Activated effector memory CD4-positive, alpha-beta T cell treated with anti-CD3 and anti-CD28 coated beads, Interleukin-2, amount 50 U/mL, for 16 hours (primary cell): ENCODE results near the gene ANKRD27.
"Not testable (repeated sequence)": the region's sequence is repeated elsewhere in the genome, so short reads cannot be mapped to it uniquely, and the experiment has no call there.

Experiments used
- DNase-seq: peaks from one replicate; pipeline ENCODE4 v3.0.0-alpha.2; 2020

The ANKRD27 gene

GRCh38 chr19:32674931-32675719, at the start of gene ANKRD27:
ANKRD27 (minus strand) TSS chr19:32675180; CDS start chr19:32659015, 16,165 bp downstream.
- peak; percentile 99 for DNase-seq

DNA sequence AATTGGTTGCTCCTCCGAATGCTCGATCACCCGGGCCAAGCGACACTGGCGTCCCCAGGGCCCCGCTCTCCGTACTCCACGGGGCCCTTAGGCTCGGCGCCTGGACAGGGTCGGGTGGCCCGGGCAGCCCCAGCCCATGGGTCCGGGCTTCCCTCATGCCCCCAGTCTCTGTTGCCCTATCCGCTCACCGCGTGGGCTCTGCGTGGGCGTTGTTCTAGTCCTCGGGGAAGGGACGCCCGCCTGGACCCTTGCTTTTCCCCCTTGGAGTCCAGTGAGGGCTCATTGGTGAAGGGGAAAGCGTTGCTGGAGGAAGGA, 45.9 kb upstream of the ANKRD27 start:
- no peak for DNase-seq

- no peak for DNase-seq
These were observed 45.4 kb upstream of the ANKRD27 start for GRCh38 chr19:32720216-32720935.

GRCh38 chr19:32719611-32720059, 44.7 kb upstream of the ANKRD27 start, which contains the start of gene TDRD12:
TDRD12 (plus strand) TSS chr19:32719767; CDS start chr19:32720073, 306 bp downstream.
- no peak for DNase-seq

GRCh38 chr19:32718286-32718685, 43.3 kb upstream of the ANKRD27 start:
- no peak for DNase-seq

DNA sequence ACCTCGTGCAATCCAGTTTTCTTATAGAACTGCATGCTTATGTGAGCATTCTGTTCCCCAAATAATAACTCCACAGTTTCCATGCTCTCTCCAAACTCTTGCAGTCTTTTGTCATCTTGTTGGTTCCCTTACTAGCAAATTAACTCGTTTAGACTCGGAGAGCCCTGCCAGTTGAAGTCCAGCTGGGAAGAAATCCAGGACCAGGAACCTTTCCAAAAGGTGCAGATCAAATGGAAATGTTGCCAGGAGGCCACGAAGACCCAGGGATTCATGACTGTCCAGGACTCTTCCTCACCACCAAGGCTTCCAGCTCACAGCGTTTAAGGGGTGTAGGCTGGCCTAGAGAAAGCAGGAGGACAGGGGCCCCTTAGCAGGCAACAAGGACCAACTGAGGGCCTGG, 42.5 kb upstream of the ANKRD27 start:
- DNase-seq = no peak

DNA sequence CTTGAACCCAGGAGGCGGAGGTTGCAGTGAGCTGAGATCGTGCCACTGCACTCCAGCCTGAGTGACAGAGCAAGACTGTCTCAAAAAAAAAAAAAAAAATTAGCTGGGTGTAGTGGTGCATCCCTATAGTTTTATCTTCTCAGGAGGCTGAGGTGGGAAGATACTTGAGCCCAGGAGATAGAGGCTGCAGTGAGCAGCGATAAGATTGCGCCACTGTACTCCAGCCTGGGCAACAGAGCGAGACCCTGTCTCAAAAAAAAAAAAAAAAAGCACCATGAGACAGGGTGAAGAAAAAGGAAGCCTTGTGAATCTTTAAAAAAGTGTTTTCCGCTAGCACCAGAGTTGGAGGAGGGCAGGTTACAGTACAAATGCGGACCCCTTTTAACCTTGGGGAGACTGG, 41.2 kb upstream of the ANKRD27 start:
- not testable (repeated sequence) for DNase-seq

GRCh38 chr19:32711747-32712146, 36.8 kb upstream of the ANKRD27 start:
- no peak for DNase-seq

DNA sequence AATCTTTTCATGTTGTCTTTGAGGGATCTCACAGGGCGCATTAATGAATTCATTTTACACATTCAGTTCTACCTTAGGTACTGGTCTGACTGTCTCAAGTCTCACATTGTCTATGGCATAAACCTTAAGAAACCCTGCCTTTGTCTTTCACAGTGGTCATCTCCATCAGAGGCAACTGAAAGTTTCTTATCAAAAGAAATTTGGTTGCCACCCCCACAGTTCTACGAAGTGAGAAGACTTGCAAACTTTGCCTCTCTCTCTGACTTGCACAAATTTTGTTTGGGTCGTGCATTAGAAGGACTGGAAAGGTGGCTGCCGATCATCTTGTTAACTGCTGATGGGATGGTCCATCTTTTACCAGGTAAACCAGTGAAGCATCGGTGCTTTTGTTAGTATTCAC, 34.1 kb upstream of the ANKRD27 start:
- no peak for DNase-seq

- DNase-seq = peak; percentile 68
These were observed 33.5 kb upstream of the ANKRD27 start for GRCh38 chr19:32708457-32708856.

DNA sequence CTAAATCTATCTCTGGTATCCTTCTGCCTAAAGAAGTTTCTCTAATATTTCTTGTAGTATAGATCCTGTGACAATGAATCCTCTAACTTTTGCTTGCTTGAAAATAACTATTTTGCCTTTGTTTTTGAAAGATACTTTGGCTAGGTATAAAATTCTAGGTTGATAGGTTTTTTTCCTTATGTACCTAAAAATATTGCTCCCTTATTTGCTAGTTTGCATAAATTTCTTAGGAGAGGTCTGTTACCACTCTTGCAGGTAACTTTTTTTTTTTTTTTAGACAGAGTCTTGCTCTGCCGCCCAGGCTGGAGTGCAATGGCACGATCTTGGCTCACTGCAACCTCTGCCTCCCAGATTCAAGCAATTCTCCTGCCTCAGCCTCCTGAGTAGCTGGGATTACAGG, 29.0 kb upstream of the ANKRD27 start:
- not testable (repeated sequence) for DNase-seq

DNA sequence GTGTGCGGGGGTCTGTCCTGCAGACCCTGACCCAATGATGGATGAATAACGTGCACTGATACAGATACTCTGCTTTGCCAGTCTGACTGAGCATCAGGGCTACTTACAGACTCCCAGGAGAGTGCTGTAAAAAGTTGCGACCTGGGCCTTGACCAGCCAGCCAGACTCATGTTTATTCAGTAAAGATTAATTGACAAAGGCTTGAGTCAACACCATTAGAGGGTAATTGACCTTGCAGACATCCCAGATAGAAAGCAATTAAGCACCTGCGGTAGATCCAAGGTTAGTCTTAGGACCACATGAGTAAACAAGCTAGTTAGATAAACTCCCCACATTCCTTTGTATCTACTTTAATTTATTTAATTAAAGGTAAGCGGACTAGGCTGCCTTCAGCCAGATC, 27.0 kb upstream of the ANKRD27 start:
- DNase-seq = no peak

DNA sequence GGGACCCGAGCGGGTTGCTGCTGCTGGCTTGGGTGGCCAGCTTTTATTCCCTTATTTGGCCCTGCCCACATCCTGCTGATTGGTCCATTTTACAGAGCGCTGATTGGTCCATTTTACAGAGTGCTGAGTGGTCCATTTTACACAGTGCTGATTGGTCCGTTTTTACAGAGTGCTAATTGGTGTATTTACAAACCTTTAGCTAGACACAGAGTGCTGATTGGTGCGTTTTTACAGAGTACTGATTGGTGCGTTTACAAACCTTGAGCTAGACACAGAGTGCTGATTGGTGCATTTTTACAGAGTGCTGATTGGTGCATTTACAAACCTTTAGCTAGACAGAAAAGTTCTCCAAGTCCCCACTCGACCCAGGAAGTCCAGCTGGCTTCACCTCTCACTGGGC, 25.1 kb upstream of the ANKRD27 start:
- not testable (repeated sequence) for DNase-seq

- DNase-seq = not testable (repeated sequence)
These were observed 21.8 kb upstream of the ANKRD27 start for GRCh38 chr19:32696771-32697170.

DNA sequence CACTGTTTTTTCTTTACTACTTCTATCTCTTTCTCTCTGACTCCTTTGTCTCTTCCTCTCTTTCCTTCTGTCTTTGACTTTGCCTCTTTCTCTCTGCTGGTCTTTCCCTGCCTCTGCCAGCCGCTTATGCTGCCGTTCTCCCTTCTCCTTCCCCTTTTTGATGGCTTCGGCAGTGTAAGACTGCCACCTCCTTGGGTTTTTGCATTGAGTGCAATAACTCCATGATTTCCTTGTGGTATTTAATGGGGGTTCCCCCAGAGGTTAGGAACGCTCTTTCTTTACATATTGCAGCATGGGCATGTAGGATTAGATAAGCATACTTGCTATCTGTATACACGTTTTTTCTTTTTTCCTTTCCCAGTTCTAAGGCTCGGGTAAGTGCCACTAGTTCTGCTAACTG, 20.5 kb upstream of the ANKRD27 start:
- not testable (repeated sequence) for DNase-seq

DNA sequence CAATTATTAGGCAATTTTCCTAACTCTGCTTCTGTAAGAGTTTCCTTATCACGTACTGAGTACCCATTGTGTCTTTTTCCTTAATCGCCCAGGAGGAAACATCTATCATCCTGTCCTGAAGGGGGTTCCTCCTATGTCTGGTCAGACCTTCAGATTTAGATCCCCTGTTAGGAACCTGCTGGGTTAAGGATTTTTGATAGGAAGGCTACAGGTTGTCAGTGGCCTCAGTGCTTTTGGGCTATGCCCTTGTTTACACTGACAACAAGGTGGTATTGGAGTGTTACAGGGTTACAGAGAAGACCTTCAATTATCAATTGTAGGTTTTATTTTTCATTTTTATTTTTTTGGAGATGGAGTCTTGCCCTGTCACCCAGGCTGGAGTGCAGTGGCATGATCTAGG, 19.9 kb upstream of the ANKRD27 start:
- DNase-seq = not testable (repeated sequence)

GRCh38 chr19:32694316-32694715, 19.3 kb upstream of the ANKRD27 start:
- DNase-seq = not testable (repeated sequence)

GRCh38 chr19:32693151-32694108, 18.4 kb upstream of the ANKRD27 start:
- not testable (repeated sequence) for DNase-seq

- no peak for DNase-seq
These were observed 17.7 kb upstream of the ANKRD27 start for GRCh38 chr19:32692727-32693061.

DNA sequence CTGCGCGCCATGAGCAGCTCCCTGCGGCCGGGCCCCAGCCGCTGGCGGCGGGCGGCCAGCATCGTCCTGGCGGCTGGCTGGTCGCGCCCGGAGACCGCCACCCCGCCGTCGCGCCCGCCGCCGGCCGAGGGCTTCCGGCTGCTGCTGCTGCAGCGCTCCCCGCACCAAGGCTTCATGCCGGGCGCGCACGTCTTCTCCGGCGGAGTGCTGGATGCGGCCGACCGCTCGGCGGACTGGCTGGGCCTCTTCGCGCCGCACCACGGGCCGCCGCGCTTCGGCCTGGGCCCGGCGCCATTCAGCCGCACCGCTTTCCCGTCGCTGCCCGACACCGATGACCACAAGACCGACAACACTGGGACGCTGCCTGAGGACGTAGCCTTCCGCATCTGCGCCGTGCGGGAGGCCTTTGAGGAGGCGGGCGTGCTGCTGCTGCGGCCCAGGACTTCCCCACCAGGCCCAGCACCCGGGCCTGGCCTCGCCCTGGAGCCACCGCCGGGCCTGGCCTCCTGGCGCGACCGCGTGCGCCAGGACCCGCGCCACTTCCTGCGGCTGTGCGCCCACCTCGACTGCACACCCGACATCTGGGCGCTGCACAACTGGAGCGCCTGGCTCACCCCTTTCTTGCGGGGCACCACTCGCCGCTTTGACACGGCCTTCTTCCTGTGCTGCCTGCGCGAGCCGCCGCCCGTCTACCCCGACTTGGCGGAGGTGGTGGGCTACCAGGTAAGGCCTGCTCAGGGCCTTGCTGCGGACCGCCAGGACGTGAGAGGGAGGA, 17.2 kb upstream of the ANKRD27 start:
- DNase-seq = peak; percentile 85

GRCh38 chr19:32691291-32691951, 16.4 kb upstream of the ANKRD27 start, which contains the start of gene NUDT19:
NUDT19 (plus strand) TSS chr19:32691821; CDS start chr19:32691961, 140 bp downstream.
- peak; percentile 91 for DNase-seq

GRCh38 chr19:32688311-32688710, 13.3 kb upstream of the ANKRD27 start:
- DNase-seq = no peak
